Heart right ventricle (tissue), 16 donors: ENCODE measurements around the gene FAM184B. TPM values are rescaled to one million over a fixed set of nuclear protein-coding genes. Genes with fewer than 3 reads are reported as not detected.

Experiments
- ATAC-seq, 8 donors: fragments of 200-7000 bp; cut with Tn5 transposase; one replicate each; pipeline ENCODE4 v1.9.1; 2020; ENCODE audit warnings: mild to moderate bottlenecking in 8 of 8, moderate library complexity in 8 of 8, moderate number of reproducible peaks in 1 of 8
- DNase-seq, 2 donors: peaks; one replicate each; pipeline ENCODE4 v3.0.0-alpha.2; 2020
- H3K27ac ChIP-seq, 10 donors: fragments of 200-600 bp; sonication (generic) in 2 of 10; one replicate each; pipeline versions ENCODE4 v1.5.0 to v1.8.0; 2020 to 2022; ENCODE audit warnings: mild to moderate bottlenecking in 3 of 10
- H3K27me3 ChIP-seq, 7 donors: fragments of 200-600 bp; one replicate each; pipeline ENCODE4 v1.8.0; 2021 to 2022; ENCODE audit warnings: mild to moderate bottlenecking in 2 of 7
- H3K36me3 ChIP-seq, 9 donors: fragments of 200-600 bp; sonication (generic) in 1 of 9; one replicate each; pipeline versions ENCODE4 v1.5.0 to v1.8.0; 2020 to 2022; ENCODE audit warnings: mild to moderate bottlenecking in 2 of 9
- H3K4me1 ChIP-seq, 9 donors: fragments of 200-600 bp; sonication (generic) in 1 of 9; one replicate each; pipeline versions ENCODE4 v1.5.0 to v1.8.0; 2020 to 2022; ENCODE audit warnings: mild to moderate bottlenecking in 4 of 9
- H3K4me3 ChIP-seq, 10 donors: fragments of 200-600 bp; sonication (generic) in 2 of 10; one replicate each; pipeline versions ENCODE4 v1.5.0 to v1.8.0; 2020 to 2022; ENCODE audit warnings: mild to moderate bottlenecking in 7 of 10, moderate library complexity in 2 of 10
- H3K9me3 ChIP-seq, 11 donors: fragments of 200-600 bp in 10 of 11; sonication (generic) in 2 of 11; one replicate each; pipeline versions ENCODE4 v1.5.0 to v1.8.0; 2013 to 2022; ENCODE audit warnings: mild to moderate bottlenecking in 2 of 11, control low read depth in 1 of 11, moderate library complexity in 1 of 11
- CTCF ChIP-seq, 9 donors: fragments of 200-600 bp; sonication (generic) in 2 of 9; IDR thresholded peaks; one replicate each; pipeline versions ENCODE4 v1.5.0 to v1.8.0; 2021 to 2022; ENCODE audit warnings: antibody characterized with exemption in 9 of 9, mild to moderate bottlenecking in 5 of 9, moderate library complexity in 1 of 9
- WGBS, 2 donors: extraction: QIAGEN DNeasy Blood & Tissue Kit; methylation state at CpG; one replicate each; pipeline ENCODE4 v1.1.7; 2013; ENCODE audit warnings: inconsistent platforms in 1 of 2; 5-methylcytosine and 5-hydroxymethylcytosine counted together
- intact Hi-C, 10 donors: fragments of 100-400 bp; cut with DNase I; formaldehyde crosslinking; loops; one replicate each; pipeline versions ENCODE4 v1.11.1 to v1.14.2; 2022
- polyA plus RNA-seq, 2 donors: library from polyadenylated mRNA; stranded (reverse); fragments of 200-250 nt; gene quantifications; one replicate each; pipeline ENCODE4 v1.2.3, GENCODE V29; 2013
- total RNA-seq, 10 donors: library from RNA; stranded (reverse); fragmentation: NEBNext Ultra II Directional in 3 of 10; extraction: Animal tissue kit (Norgen Biotek cat#: 25700) in 3 of 10; gene quantifications; one replicate each; pipeline versions ENCODE4 v1.2.1 to v1.2.4, GENCODE V29; 2021 to 2023
- donor health status: Arrhythmogenic right ventricular cardiomyopathy.
- donor health status: ischemic (EF 13 %, LVEDD 7.1; RV severe dilation, severe dysfunction).
- donor health status: healthy with polysubstance abuse.
- donor health status: DM: no; HTN: yes; CAD: no.
- donor health status: DM: no; HTN: no; CAD: no.
- donor health status: ischemic (EF 25% LVEDD 6.9; RV normal size, moderate dysfunction).
- donor health status: ischemic (EF 25% LVEDD 5.7; RV mildly dilated, moderate dysfunction).
- donor health status: healthy.
- donor health status: DM: yes; HTN: yes; CAD: no.
- donor health status: Ischemic cardiomyopathy.
- donor health status: ischemic (EF 35%, LVEDD 5.7; RV mildly dilated, moderate dysfunction).
- donor health status: nonischemic (EF 11% LVEDD 7.7; RV severe dilation, severe dysfunction).
- donor health status: DM: yes; HTN: yes; CAD: no.
- donor health status: PGD.
- donor health status: ischemic (EF 29% LVEDD 5.4; RV normal size, mild dysfunction).
- donor health status: nonischemic (EF 23%, LVEDD 6.1; RV moderate dilation, normal function).

FAM184B gene
- total and polyA plus RNA-seq, 12 donors, result 0.01 to 0.07 TPM; not detected in 10

DNA sequence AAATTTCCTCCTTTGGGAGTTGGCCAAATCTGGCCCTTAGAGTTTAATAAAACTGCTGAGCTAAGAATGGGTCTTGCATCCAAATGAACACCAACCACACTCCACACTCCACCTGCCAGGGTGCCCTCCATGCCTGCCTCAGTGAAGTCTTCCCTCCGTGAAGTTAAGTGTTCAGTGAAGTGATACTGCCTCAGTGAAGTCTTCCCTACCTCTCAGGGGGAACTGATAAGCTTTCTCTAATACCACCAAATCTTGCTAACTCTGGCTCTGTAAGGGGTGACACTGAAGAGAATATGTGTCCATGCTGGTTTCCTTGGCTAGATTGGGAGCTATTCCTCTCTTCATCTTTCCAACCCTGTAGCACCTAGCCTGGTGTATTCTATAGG is 139.0 kb downstream of the FAM184B start:
- no peak overlapping the region for H3K27ac ChIP-seq
- no peaks in the 10 kb centered on the region for H3K27me3 ChIP-seq
- WGBS, 2 donors, result 86% methylated on average over 1 of the region's 1 CpG
- ATAC-seq (no peak), DNase-seq (no peak)
- no peak overlapping the region for H3K4me3 ChIP-seq
- intact Hi-C loops, result no loop called here
- peaks cover 0 to 19% (median 0%) of the 10 kb centered on the region in 9 donors for H3K36me3 ChIP-seq
- H3K9me3 ChIP-seq, result peaks cover 0 to 6% (median 0%) of the 10 kb centered on the region in 11 donors
- TF ChIP-seq CTCF (IDR thresholded peaks at IDR 0.05), result no peak
- H3K4me1 ChIP-seq, result no peaks in the 10 kb centered on the region

- 76 to 82% methylated on average over 7 of the region's 7 CpGs for WGBS, 2 donors
- Histone ChIP-seq H3K27me3 (no peaks in the 10 kb centered on the region), H3K27ac (no peak overlapping the region), H3K4me1 (peaks cover 0 to 7% (median 0%) of the 10 kb centered on the region in 9 donors), H3K9me3 (peaks cover 0 to 6% (median 0%) of the 10 kb centered on the region in 11 donors), H3K4me3 (no peak overlapping the region), H3K36me3 (peaks cover 0 to 43% (median 9%) of the 10 kb centered on the region in 9 donors)
- no peak for TF ChIP-seq CTCF (IDR thresholded peaks at IDR 0.05)
- no peak for ATAC-seq
- intact Hi-C loops, result loop anchor here in 2 of 10 donors (5.0 kb wide), 1 partner anchor 92 kb away; no protein-coding TSS in a partner anchor
- DNase-seq, result no peak
These were observed 142.3 kb downstream of the FAM184B start for GRCh38 chr4:17639136-17639535.

- intact Hi-C loops, result loop anchor here in 9 of 10 donors (1.0 to 5.0 kb wide), 3 partner anchors 88 to 90 kb away; no protein-coding TSS in a partner anchor
- peak; percentile 80 to 93 (median 89) for TF ChIP-seq CTCF (IDR thresholded peaks at IDR 0.05)
- Histone ChIP-seq H3K4me3 (no peak overlapping the region), H3K27ac (no peak overlapping the region), H3K27me3 (no peaks in the 10 kb centered on the region), H3K36me3 (peaks cover 0 to 65% (median 30%) of the 10 kb centered on the region in 9 donors), H3K4me1 (peaks cover 0 to 7% (median 0%) of the 10 kb centered on the region in 9 donors), H3K9me3 (no peaks in the 10 kb centered on the region)
- peak; percentile 84 to 91 (median 86) for ATAC-seq
- WGBS, 2 donors, result 54 to 55% methylated on average over 32 of the region's 32 CpGs
- DNase-seq, result peak; percentile 67 to 80
These were observed 144.5 kb downstream of the FAM184B start for GRCh38 chr4:17636696-17637622.

GRCh38 chr4:17636341-17636695 is 145.1 kb downstream of the FAM184B start:
- Histone ChIP-seq H3K4me1 (peaks cover 0 to 7% (median 0%) of the 10 kb centered on the region in 9 donors), H3K9me3 (no peaks in the 10 kb centered on the region), H3K27ac (no peak overlapping the region), H3K27me3 (no peaks in the 10 kb centered on the region), H3K4me3 (no peak overlapping the region), H3K36me3 (peaks cover 0 to 71% (median 36%) of the 10 kb centered on the region in 9 donors)
- intact Hi-C loops, result loop anchor here in 8 of 10 donors (1.0 to 5.0 kb wide), 3 partner anchors 87 to 89 kb away; no protein-coding TSS in a partner anchor
- DNase-seq, result no peak
- TF ChIP-seq CTCF (IDR thresholded peaks at IDR 0.05), result no peak
- peak in 6 of 8 donors; percentile 14 to 46 (median 31) for ATAC-seq
- WGBS, 2 donors, result 89 to 90% methylated on average over 17 of the region's 17 CpGs
